ENCODE results near the gene IL10RB. TPM values are rescaled to one million over a fixed set of nuclear protein-coding genes. Genes with fewer than 3 reads are reported as not detected.

IL10RB gene
- total and polyA plus RNA-seq, 2 experiments from 2014 or later: 2.2 to 2.5 TPM

DNA sequence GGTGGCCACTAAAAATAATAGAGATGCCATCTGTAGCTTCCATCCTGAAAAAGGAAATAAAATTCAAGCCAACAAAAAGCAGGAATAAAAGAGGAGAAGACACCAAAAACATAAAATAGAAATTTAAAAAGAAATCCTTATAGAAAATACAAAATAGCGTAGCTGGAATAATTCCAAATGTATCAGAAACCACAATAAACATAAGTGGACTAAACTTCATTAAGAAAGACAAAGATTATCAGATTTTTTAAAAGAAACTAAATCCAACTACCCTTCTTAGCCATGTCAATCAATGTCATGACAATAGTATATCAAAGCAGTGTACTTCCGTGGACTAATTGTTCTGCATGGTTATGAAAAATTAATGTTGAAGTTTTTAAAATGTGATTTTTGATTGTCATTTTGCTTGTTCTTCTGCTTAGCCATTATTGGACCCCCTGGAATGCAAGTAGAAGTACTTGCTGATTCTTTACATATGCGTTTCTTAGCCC, 13.2 kb downstream of the IL10RB start:
- no peak overlapping the region for H3K27ac ChIP-seq (ENCODE audit: low read depth)
- TF ChIP-seq EZH2phosphoT487 (IDR thresholded peaks at IDR 0.05; ENCODE audit: unreplicated experiment) (no peak), JUNB (IDR thresholded peaks at IDR 0.05; ENCODE audit: unreplicated experiment) (no peak), ZNF114 (CRISPR knock-in tag; IDR thresholded peaks at IDR 0.05) (no peak), POLR2AphosphoS5 (IDR thresholded peaks at IDR 0.05; ENCODE audit: low read depth) (no peak), STAT1 (IDR thresholded peaks at IDR 0.05; ENCODE audit: unreplicated experiment) (no peak), EZH2 (IDR thresholded peaks at IDR 0.05; ENCODE audit: low read depth, unreplicated experiment) (no peak), NANOG (IDR thresholded peaks at IDR 0.05; ENCODE audit: borderline replicate concordance) (no peak), ZNF331 (CRISPR knock-in tag; IDR thresholded peaks at IDR 0.05; ENCODE audit: low read depth) (no peak), CREB1 (CRISPR knock-in tag; IDR thresholded peaks at IDR 0.05; ENCODE audit: low read depth) (no peak)
- TF ChIP-seq, protein P1, sequence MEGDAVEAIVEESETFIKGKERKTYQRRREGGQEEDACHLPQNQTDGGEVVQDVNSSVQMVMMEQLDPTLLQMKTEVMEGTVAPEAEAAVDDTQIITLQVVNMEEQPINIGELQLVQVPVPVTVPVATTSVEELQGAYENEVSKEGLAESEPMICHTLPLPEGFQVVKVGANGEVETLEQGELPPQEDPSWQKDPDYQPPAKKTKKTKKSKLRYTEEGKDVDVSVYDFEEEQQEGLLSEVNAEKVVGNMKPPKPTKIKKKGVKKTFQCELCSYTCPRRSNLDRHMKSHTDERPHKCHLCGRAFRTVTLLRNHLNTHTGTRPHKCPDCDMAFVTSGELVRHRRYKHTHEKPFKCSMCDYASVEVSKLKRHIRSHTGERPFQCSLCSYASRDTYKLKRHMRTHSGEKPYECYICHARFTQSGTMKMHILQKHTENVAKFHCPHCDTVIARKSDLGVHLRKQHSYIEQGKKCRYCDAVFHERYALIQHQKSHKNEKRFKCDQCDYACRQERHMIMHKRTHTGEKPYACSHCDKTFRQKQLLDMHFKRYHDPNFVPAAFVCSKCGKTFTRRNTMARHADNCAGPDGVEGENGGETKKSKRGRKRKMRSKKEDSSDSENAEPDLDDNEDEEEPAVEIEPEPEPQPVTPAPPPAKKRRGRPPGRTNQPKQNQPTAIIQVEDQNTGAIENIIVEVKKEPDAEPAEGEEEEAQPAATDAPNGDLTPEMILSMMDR (conservative IDR thresholded peaks at IDR 0.05; ENCODE audit: low read depth in 2 of 2): no peak
- TF ChIP-seq, protein P2, sequence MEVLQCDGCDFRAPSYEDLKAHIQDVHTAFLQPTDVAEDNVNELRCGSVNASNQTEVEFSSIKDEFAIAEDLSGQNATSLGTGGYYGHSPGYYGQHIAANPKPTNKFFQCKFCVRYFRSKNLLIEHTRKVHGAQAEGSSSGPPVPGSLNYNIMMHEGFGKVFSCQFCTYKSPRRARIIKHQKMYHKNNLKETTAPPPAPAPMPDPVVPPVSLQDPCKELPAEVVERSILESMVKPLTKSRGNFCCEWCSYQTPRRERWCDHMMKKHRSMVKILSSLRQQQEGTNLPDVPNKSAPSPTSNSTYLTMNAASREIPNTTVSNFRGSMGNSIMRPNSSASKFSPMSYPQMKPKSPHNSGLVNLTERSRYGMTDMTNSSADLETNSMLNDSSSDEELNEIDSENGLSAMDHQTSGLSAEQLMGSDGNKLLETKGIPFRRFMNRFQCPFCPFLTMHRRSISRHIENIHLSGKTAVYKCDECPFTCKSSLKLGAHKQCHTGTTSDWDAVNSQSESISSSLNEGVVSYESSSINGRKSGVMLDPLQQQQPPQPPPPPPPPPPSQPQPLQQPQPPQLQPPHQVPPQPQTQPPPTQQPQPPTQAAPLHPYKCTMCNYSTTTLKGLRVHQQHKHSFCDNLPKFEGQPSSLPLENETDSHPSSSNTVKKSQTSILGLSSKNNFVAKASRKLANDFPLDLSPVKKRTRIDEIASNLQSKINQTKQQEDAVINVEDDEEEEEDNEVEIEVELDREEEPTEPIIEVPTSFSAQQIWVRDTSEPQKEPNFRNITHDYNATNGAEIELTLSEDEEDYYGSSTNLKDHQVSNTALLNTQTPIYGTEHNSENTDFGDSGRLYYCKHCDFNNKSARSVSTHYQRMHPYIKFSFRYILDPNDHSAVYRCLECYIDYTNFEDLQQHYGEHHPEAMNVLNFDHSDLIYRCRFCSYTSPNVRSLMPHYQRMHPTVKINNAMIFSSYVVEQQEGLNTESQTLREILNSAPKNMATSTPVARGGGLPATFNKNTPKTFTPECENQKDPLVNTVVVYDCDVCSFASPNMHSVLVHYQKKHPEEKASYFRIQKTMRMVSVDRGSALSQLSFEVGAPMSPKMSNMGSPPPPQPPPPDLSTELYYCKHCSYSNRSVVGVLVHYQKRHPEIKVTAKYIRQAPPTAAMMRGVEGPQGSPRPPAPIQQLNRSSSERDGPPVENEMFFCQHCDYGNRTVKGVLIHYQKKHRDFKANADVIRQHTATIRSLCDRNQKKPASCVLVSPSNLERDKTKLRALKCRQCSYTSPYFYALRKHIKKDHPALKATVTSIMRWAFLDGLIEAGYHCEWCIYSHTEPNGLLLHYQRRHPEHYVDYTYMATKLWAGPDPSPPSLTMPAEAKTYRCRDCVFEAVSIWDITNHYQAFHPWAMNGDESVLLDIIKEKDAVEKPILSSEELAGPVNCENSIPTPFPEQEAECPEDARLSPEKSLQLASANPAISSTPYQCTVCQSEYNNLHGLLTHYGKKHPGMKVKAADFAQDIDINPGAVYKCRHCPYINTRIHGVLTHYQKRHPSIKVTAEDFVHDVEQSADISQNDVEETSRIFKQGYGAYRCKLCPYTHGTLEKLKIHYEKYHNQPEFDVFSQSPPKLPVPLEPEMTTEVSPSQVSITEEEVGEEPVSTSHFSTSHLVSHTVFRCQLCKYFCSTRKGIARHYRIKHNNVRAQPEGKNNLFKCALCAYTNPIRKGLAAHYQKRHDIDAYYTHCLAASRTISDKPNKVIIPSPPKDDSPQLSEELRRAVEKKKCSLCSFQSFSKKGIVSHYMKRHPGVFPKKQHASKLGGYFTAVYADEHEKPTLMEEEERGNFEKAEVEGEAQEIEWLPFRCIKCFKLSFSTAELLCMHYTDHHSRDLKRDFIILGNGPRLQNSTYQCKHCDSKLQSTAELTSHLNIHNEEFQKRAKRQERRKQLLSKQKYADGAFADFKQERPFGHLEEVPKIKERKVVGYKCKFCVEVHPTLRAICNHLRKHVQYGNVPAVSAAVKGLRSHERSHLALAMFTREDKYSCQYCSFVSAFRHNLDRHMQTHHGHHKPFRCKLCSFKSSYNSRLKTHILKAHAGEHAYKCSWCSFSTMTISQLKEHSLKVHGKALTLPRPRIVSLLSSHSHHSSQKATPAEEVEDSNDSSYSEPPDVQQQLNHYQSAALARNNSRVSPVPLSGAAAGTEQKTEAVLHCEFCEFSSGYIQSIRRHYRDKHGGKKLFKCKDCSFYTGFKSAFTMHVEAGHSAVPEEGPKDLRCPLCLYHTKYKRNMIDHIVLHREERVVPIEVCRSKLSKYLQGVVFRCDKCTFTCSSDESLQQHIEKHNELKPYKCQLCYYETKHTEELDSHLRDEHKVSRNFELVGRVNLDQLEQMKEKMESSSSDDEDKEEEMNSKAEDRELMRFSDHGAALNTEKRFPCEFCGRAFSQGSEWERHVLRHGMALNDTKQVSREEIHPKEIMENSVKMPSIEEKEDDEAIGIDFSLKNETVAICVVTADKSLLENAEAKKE (CRISPR knock-in tag; IDR thresholded peaks at IDR 0.05): no peak
- TF ChIP-seq, protein P3, sequence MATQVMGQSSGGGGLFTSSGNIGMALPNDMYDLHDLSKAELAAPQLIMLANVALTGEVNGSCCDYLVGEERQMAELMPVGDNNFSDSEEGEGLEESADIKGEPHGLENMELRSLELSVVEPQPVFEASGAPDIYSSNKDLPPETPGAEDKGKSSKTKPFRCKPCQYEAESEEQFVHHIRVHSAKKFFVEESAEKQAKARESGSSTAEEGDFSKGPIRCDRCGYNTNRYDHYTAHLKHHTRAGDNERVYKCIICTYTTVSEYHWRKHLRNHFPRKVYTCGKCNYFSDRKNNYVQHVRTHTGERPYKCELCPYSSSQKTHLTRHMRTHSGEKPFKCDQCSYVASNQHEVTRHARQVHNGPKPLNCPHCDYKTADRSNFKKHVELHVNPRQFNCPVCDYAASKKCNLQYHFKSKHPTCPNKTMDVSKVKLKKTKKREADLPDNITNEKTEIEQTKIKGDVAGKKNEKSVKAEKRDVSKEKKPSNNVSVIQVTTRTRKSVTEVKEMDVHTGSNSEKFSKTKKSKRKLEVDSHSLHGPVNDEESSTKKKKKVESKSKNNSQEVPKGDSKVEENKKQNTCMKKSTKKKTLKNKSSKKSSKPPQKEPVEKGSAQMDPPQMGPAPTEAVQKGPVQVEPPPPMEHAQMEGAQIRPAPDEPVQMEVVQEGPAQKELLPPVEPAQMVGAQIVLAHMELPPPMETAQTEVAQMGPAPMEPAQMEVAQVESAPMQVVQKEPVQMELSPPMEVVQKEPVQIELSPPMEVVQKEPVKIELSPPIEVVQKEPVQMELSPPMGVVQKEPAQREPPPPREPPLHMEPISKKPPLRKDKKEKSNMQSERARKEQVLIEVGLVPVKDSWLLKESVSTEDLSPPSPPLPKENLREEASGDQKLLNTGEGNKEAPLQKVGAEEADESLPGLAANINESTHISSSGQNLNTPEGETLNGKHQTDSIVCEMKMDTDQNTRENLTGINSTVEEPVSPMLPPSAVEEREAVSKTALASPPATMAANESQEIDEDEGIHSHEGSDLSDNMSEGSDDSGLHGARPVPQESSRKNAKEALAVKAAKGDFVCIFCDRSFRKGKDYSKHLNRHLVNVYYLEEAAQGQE (IDR thresholded peaks at IDR 0.05; ENCODE audit: unreplicated experiment): no peak
- TF ChIP-seq, protein P4, sequence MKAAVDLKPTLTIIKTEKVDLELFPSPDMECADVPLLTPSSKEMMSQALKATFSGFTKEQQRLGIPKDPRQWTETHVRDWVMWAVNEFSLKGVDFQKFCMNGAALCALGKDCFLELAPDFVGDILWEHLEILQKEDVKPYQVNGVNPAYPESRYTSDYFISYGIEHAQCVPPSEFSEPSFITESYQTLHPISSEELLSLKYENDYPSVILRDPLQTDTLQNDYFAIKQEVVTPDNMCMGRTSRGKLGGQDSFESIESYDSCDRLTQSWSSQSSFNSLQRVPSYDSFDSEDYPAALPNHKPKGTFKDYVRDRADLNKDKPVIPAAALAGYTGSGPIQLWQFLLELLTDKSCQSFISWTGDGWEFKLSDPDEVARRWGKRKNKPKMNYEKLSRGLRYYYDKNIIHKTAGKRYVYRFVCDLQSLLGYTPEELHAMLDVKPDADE (IDR thresholded peaks at IDR 0.05): no peak
- peaks cover 2% of the 10 kb centered on the region; the same call in 1 of the 3 replicates for H3K36me3 Mint-ChIP-seq (ENCODE audit: low read depth)

More for the DNA sequence above, 13.2 kb downstream of the IL10RB start:
- no peaks in the 10 kb centered on the region for H3K27me3 Mint-ChIP-seq (ENCODE audit: insufficient read depth, low read depth, poor library complexity)
- Histone ChIP-seq H3K4me1 (ENCODE audit: insufficient read depth) (no peaks in the 10 kb centered on the region), H2AFZ (no peak overlapping the region), H3K4me3 (no peak overlapping the region), H3K27me3 (ENCODE audit: insufficient read depth) (no peaks in the 10 kb centered on the region), H3F3A (replicated peaks; ENCODE audit: low read depth) (no peaks in the 10 kb centered on the region), H3K9me2 (ENCODE audit: insufficient read depth) (peaks cover 5% of the 10 kb centered on the region; the same call in 1 of the 2 replicates), H3K4me2 (no peak overlapping the region), H4K20me1 (replicated peaks; ENCODE audit: insufficient read depth) (no peaks in the 10 kb centered on the region), H3K79me2 (replicated peaks; ENCODE audit: insufficient read depth) (no peaks in the 10 kb centered on the region), H3K36me3 (ENCODE audit: insufficient read depth) (no peaks in the 10 kb centered on the region)
- no peak overlapping the region for H3K27ac Mint-ChIP-seq
- no peak for ATAC-seq
- H3K9me3 Mint-ChIP-seq: peaks cover 12% of the 10 kb centered on the region; the same call in 2 of the 3 replicates
- no peak for DNase-seq (ENCODE audit: low spot score)
- H3K4me3 Mint-ChIP-seq: no peak overlapping the region
- no peaks in the 10 kb centered on the region for H3K4me1 Mint-ChIP-seq
